ENCODE measurements around the gene ATXN2.
A peak's percentile ranks its signal among the peaks of the same experiment; 100 is the strongest.

The ATXN2 gene

GRCh38 chr12:111440152-111440551 is 159.0 kb downstream of the ATXN2 start:
- no peak for DNase-seq (ENCODE audit: low read depth in 2 of 2)

GRCh38 chr12:111439657-111440151 is 159.4 kb downstream of the ATXN2 start:
- DNase-seq (ENCODE audit: low read depth in 2 of 2), result no peak

- peak in 1 of 2 donors; percentile 50 for DNase-seq (ENCODE audit: low read depth in 2 of 2)
Observed at GRCh38 chr12:111438481-111438880, 160.6 kb downstream of the ATXN2 start.

GRCh38 chr12:111437816-111438454 is 161.2 kb downstream of the ATXN2 start:
- no peak for DNase-seq (ENCODE audit: low read depth in 2 of 2)

GRCh38 chr12:111436811-111437210 is 162.3 kb downstream of the ATXN2 start:
- DNase-seq (ENCODE audit: low read depth in 2 of 2), result no peak

- DNase-seq (ENCODE audit: low read depth in 2 of 2), result no peak
Observed at GRCh38 chr12:111436266-111436665, 162.8 kb downstream of the ATXN2 start.

GRCh38 chr12:111435661-111436201 is 163.4 kb downstream of the ATXN2 start:
- DNase-seq (ENCODE audit: low read depth in 2 of 2), result no peak

- peak; percentile 75 to 86 for DNase-seq (ENCODE audit: low read depth in 2 of 2)
Observed at GRCh38 chr12:111434680-111435338, 164.3 kb downstream of the ATXN2 start.

GRCh38 chr12:111434049-111434448 is 165.1 kb downstream of the ATXN2 start:
- DNase-seq (ENCODE audit: low read depth in 2 of 2), result no peak

- DNase-seq (ENCODE audit: low read depth in 2 of 2), result no peak
Observed at GRCh38 chr12:111431772-111432171, 167.3 kb downstream of the ATXN2 start.

GRCh38 chr12:111430433-111431353 is 168.4 kb downstream of the ATXN2 start:
- DNase-seq (ENCODE audit: low read depth in 2 of 2), result peak; percentile 49 to 65

- DNase-seq (ENCODE audit: low read depth in 2 of 2), result no peak
Observed at GRCh38 chr12:111429828-111430432, 169.2 kb downstream of the ATXN2 start.

GRCh38 chr12:111428728-111429175 is 170.4 kb downstream of the ATXN2 start:
- no peak for DNase-seq (ENCODE audit: low read depth in 2 of 2)

GRCh38 chr12:111428081-111428727 is 170.9 kb downstream of the ATXN2 start:
- no peak for DNase-seq (ENCODE audit: low read depth in 2 of 2)

GRCh38 chr12:111427417-111428074 is 171.6 kb downstream of the ATXN2 start:
- no peak for DNase-seq (ENCODE audit: low read depth in 2 of 2)

- DNase-seq (ENCODE audit: low read depth in 2 of 2), result no peak
Observed at GRCh38 chr12:111426344-111427185, 172.6 kb downstream of the ATXN2 start.

GRCh38 chr12:111425655-111426054 is 173.5 kb downstream of the ATXN2 start:
- no peak for DNase-seq (ENCODE audit: low read depth in 2 of 2)

GRCh38 chr12:111424793-111425251 is 174.3 kb downstream of the ATXN2 start:
- DNase-seq (ENCODE audit: low read depth in 2 of 2), result no peak

GRCh38 chr12:111424189-111424792 is 174.8 kb downstream of the ATXN2 start:
- DNase-seq (ENCODE audit: low read depth in 2 of 2), result no peak

All from activated CD8-positive, alpha-beta memory T cell treated with anti-CD3 and anti-CD28 coated beads for 4 hours (primary cell).